ENCODE data around the gene LNPK. TPM values are rescaled to one million over a fixed set of nuclear protein-coding genes. Genes with fewer than 3 reads are reported as not detected.
"Not testable (repeated sequence)": the region's sequence is repeated elsewhere in the genome, so short reads cannot be mapped to it uniquely, and the experiment has no call there.

Gene LNPK
- total RNA-seq, 1 donor from 2014 or later = 78.2 TPM

DNA sequence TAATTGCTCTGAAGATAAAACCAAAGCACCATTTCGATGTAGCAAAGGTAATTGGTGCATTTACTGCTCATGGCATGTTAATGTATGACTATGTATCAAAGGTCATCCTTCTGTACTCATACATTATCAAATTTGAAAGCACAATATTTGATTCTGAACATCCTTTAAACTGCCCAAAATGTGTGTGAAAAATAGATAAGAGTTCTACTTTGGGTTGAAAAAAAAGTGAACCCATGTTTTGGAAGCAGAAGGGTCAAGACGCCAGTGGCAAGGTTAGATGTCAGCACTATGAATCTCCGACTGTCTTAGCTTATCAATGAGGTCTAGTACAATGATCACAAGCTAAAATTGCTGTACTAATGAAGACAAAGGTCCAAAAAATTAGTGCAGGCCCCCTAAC is 83.1 kb downstream of the LNPK start:
- Mint-ChIP-seq H3K9me3 (ENCODE audit: unreplicated experiment) (no peaks in the 10 kb centered on the region), H3K27ac (ENCODE audit: unreplicated experiment) (no peak overlapping the region), H3K27me3 (ENCODE audit: unreplicated experiment) (no peaks in the 10 kb centered on the region), H3K4me1 (ENCODE audit: low read depth, unreplicated experiment) (peaks cover 5% of the 10 kb centered on the region), H3K36me3 (ENCODE audit: unreplicated experiment) (peaks cover 7% of the 10 kb centered on the region), H3K4me3 (ENCODE audit: unreplicated experiment) (no peak overlapping the region)
- TF ChIP-seq, protein P1, sequence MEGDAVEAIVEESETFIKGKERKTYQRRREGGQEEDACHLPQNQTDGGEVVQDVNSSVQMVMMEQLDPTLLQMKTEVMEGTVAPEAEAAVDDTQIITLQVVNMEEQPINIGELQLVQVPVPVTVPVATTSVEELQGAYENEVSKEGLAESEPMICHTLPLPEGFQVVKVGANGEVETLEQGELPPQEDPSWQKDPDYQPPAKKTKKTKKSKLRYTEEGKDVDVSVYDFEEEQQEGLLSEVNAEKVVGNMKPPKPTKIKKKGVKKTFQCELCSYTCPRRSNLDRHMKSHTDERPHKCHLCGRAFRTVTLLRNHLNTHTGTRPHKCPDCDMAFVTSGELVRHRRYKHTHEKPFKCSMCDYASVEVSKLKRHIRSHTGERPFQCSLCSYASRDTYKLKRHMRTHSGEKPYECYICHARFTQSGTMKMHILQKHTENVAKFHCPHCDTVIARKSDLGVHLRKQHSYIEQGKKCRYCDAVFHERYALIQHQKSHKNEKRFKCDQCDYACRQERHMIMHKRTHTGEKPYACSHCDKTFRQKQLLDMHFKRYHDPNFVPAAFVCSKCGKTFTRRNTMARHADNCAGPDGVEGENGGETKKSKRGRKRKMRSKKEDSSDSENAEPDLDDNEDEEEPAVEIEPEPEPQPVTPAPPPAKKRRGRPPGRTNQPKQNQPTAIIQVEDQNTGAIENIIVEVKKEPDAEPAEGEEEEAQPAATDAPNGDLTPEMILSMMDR (IDR thresholded peaks at IDR 0.05; ENCODE audit: partially characterized antibody, unreplicated experiment) = no peak
- DNase-seq = no peak

DNA sequence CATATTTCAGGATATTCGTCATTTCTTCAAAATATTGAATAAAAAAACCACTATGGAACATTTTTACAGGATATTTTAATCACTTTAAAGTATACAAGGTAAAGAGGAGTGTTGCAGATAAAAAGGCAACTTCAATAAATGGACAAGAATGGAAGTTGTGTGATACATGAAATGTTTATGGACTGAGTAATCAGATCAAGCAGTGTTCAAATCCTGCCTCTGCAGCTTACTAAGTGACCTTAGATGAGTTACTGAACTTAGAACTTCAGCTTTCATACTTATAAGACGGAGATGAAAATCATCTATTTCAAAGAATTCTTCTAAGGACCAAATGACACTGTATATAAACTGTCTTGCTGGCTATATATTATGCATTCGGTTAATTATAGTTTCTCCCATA is 87.2 kb downstream of the LNPK start:
- TF ChIP-seq, protein P1 (IDR thresholded peaks at IDR 0.05; ENCODE audit: partially characterized antibody, unreplicated experiment) = no peak
- H3K27me3 Mint-ChIP-seq (ENCODE audit: unreplicated experiment) = no peaks in the 10 kb centered on the region

DNA sequence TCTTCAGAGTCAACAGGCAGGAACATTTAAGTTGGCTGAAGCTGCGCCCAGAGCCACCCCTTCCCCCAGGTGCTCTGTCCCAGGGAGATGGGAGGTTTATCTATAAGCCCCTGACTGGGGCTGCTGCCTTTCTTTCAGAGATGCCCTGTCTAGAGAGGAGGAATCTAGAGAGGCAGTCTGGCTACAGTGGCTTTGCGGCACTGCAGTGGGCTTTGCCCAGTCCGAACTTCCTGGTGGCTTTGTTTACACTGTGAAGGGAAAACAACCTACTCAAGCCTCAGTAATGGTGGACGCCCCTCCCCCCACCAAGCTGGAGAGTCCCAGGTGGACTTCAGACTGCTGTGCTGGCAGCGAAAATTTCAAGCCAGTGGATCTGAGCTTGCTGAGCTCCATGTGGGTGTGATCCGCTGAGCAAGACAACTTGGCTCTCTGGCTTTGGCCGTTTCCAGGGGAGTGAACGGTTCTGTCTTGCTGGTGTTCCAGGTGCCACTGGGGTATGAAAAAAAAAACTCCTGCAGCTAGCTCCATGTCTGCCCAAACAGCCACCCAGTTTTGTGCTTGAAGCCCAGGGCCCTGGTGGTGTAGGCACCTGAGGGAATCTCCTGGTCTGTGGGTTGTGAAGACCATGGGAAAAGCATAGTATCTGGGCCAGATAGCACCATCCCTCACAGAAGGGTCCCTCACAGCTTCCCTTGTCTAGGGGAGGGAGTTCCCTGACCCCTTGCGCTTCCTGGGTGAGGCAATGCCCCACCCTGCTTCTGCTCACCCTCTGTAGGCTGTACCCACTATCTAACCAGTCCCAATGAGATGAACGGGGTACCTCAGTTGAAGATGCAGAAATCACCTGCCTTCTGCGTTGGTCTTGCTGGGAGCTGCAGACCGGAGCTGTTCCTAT is 88.0 kb downstream of the LNPK start:
- H3K4me3 Mint-ChIP-seq (ENCODE audit: unreplicated experiment); DNase-seq; H3K27ac Mint-ChIP-seq (ENCODE audit: unreplicated experiment); H3K27me3 Mint-ChIP-seq (ENCODE audit: unreplicated experiment); H3K9me3 Mint-ChIP-seq (ENCODE audit: unreplicated experiment); H3K4me1 Mint-ChIP-seq (ENCODE audit: low read depth, unreplicated experiment): not testable (repeated sequence)
- peaks cover 11% of the 10 kb centered on the region for H3K36me3 Mint-ChIP-seq (ENCODE audit: unreplicated experiment)

More for the DNA sequence above, 87.2 kb downstream of the LNPK start:
- DNase-seq = no peak
- peaks cover 11% of the 10 kb centered on the region for H3K36me3 Mint-ChIP-seq (ENCODE audit: unreplicated experiment)
- H3K4me1 Mint-ChIP-seq (ENCODE audit: low read depth, unreplicated experiment) = peaks cover 9% of the 10 kb centered on the region
- no peak overlapping the region for H3K4me3 Mint-ChIP-seq (ENCODE audit: unreplicated experiment)
- no peak overlapping the region for H3K27ac Mint-ChIP-seq (ENCODE audit: unreplicated experiment)
- peaks cover 5% of the 10 kb centered on the region for H3K9me3 Mint-ChIP-seq (ENCODE audit: unreplicated experiment)

DNA sequence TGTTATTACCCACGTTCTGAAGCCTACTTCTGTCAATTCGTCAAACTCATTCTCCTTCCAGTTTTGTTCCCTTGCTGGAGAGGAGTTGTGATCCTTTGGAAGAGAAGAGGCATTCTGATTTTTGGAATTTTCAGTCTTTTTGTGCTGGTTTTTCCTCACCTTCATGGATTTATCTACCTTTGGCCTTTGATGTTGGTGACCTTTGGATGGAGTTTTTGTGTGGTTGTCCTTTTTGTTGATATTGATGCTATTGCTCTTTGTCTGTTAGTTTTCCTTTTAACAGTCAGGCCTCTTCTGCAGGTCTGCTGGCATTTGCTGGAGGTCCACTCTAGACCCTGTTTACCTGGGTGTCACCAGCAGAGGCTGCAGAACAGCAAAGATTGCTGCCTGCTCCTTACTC is 88.8 kb downstream of the LNPK start:
- peaks cover 11% of the 10 kb centered on the region for H3K36me3 Mint-ChIP-seq (ENCODE audit: unreplicated experiment)
- not testable (repeated sequence) for H3K4me3 Mint-ChIP-seq (ENCODE audit: unreplicated experiment); H3K27me3 Mint-ChIP-seq (ENCODE audit: unreplicated experiment); DNase-seq; H3K9me3 Mint-ChIP-seq (ENCODE audit: unreplicated experiment); H3K4me1 Mint-ChIP-seq (ENCODE audit: low read depth, unreplicated experiment); H3K27ac Mint-ChIP-seq (ENCODE audit: unreplicated experiment)

DNA sequence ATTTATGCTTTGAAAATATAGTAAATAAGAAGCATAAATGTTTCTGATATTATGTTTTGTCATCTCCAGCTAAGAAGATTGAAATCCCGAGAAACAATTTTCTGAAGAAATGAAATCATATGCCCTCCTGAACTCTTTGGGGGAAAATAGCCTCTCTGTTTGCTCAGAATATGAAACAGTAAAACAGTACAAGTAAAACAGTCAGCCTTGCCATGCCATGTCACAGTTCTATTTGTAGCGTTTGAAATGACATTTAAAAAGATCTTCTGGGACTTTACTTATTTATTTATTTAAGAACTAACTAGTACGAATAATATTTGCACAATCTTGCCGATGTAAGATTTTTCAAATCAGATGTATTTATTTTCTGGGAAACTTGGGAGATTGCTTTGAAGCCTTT is 98.0 kb downstream of the LNPK start:
- TF ChIP-seq, protein P1 (IDR thresholded peaks at IDR 0.05; ENCODE audit: partially characterized antibody, unreplicated experiment) = no peak
- no peaks in the 10 kb centered on the region for H3K36me3 Mint-ChIP-seq (ENCODE audit: unreplicated experiment)
- no peak for DNase-seq
- peaks cover 5% of the 10 kb centered on the region for H3K9me3 Mint-ChIP-seq (ENCODE audit: unreplicated experiment)
- no peak overlapping the region for H3K4me3 Mint-ChIP-seq (ENCODE audit: unreplicated experiment)
- H3K27me3 Mint-ChIP-seq (ENCODE audit: unreplicated experiment) = no peaks in the 10 kb centered on the region
- no peak overlapping the region for H3K27ac Mint-ChIP-seq (ENCODE audit: unreplicated experiment)
- H3K4me1 Mint-ChIP-seq (ENCODE audit: low read depth, unreplicated experiment) = peaks cover 13% of the 10 kb centered on the region

DNA sequence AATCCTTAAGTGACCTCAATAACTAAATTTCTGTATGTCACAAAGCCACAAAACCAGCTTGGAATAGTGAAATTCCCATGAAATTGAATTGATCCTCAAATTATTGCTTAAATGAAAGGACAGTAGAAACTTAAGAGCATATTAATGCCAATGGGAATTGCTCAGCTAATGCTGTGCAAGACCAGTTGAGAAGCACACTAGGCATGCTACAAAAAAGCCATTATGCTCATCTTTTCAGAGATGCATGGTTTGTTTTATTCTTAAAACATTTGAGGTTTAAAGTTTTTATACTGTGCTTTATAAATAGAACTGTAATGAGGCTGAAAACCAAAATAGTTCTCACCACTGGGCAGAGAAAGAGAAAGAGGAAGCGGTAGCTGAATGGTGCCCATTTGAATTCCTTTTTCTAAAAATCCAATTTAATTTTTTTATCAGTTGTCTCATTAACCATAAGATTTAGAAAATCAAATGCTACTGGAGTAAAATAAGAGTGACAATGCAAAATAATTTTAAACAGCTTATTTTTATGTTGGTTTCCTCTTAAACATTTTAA is 98.6 kb downstream of the LNPK start:
- Mint-ChIP-seq H3K9me3 (ENCODE audit: unreplicated experiment) (peaks cover 5% of the 10 kb centered on the region), H3K4me3 (ENCODE audit: unreplicated experiment) (no peak overlapping the region), H3K4me1 (ENCODE audit: low read depth, unreplicated experiment) (peaks cover 13% of the 10 kb centered on the region), H3K27ac (ENCODE audit: unreplicated experiment) (no peak overlapping the region), H3K36me3 (ENCODE audit: unreplicated experiment) (peaks cover 2% of the 10 kb centered on the region), H3K27me3 (ENCODE audit: unreplicated experiment) (no peaks in the 10 kb centered on the region)
- DNase-seq = no peak
- TF ChIP-seq, protein P1 (IDR thresholded peaks at IDR 0.05; ENCODE audit: partially characterized antibody, unreplicated experiment) = no peak

DNA sequence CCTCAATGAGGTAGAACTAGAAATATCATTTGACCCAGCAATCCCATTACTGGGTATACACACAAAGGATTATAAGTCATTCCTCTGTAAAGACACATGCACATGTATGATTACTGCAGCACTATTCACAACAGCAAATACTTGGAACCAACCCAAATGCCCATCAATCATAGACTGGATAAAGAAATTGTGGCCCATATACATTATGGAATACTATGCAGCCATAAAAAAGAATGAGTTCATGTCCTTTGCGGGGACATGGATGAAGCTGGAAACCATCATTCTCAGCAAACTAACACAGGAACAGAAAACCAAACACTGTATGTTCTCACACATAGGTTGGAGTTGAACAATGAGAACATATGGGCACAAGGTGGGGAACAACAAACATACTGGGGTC is 106.1 kb downstream of the LNPK start:
- H3K4me1 Mint-ChIP-seq (ENCODE audit: low read depth, unreplicated experiment); H3K27me3 Mint-ChIP-seq (ENCODE audit: unreplicated experiment); DNase-seq; H3K36me3 Mint-ChIP-seq (ENCODE audit: unreplicated experiment); H3K27ac Mint-ChIP-seq (ENCODE audit: unreplicated experiment); H3K4me3 Mint-ChIP-seq (ENCODE audit: unreplicated experiment): not testable (repeated sequence)
- peaks cover 12% of the 10 kb centered on the region for H3K9me3 Mint-ChIP-seq (ENCODE audit: unreplicated experiment)

Data from glutamatergic neuron (in vitro differentiated cells).